Measurements from ENCODE around the gene CYB5R3.

CYB5R3 gene

GRCh38 chr22:42664976-42665831, 16.0 kb upstream of the CYB5R3 start:
- no peak for DNase-seq (ENCODE audit: low read depth, low spot score)
- TF ChIP-seq CTCF (IDR thresholded peaks at IDR 0.05; ENCODE audit: low read depth, low read length): no peak
- in situ Hi-C loops (cut with HindIII; ENCODE audit: low sequenced_read_pairs): no loop called here
- H3K4me3 ChIP-seq (ENCODE audit: low read depth, low read length): no peak overlapping the region

GRCh38 chr22:42661985-42662831, 13.0 kb upstream of the CYB5R3 start:
- H3K4me3 ChIP-seq (ENCODE audit: low read depth, low read length): peak overlapping the region; percentile 56
- TF ChIP-seq CTCF (IDR thresholded peaks at IDR 0.05; ENCODE audit: low read depth, low read length): peak; percentile 87
- in situ Hi-C loops (cut with HindIII; ENCODE audit: low sequenced_read_pairs): no loop called here
- peak; percentile 68 for DNase-seq (ENCODE audit: low read depth, low spot score)

GRCh38 chr22:42656578-42656977, 7.4 kb upstream of the CYB5R3 start:
- in situ Hi-C loops (cut with HindIII; ENCODE audit: low sequenced_read_pairs): no loop called here
- no peak overlapping the region for H3K4me3 ChIP-seq (ENCODE audit: low read depth, low read length)
- no peak for DNase-seq (ENCODE audit: low read depth, low spot score)
- TF ChIP-seq CTCF (IDR thresholded peaks at IDR 0.05; ENCODE audit: low read depth, low read length): no peak

- no peak overlapping the region for H3K4me3 ChIP-seq (ENCODE audit: low read depth, low read length)
- no peak for TF ChIP-seq CTCF (IDR thresholded peaks at IDR 0.05; ENCODE audit: low read depth, low read length)
- in situ Hi-C loops (cut with HindIII; ENCODE audit: low sequenced_read_pairs): no loop called here
- no peak for DNase-seq (ENCODE audit: low read depth, low spot score)
Measured at GRCh38 chr22:42655693-42656092, 6.5 kb upstream of the CYB5R3 start.

GRCh38 chr22:42654436-42655073, 5.4 kb upstream of the CYB5R3 start:
- DNase-seq (ENCODE audit: low read depth, low spot score): no peak
- in situ Hi-C loops (cut with HindIII; ENCODE audit: low sequenced_read_pairs): no loop called here
- TF ChIP-seq CTCF (IDR thresholded peaks at IDR 0.05; ENCODE audit: low read depth, low read length): no peak

GRCh38 chr22:42653999-42654398, 4.8 kb upstream of the CYB5R3 start:
- TF ChIP-seq CTCF (IDR thresholded peaks at IDR 0.05; ENCODE audit: low read depth, low read length): no peak
- no peak overlapping the region for H3K4me3 ChIP-seq (ENCODE audit: low read depth, low read length)
- no peak for DNase-seq (ENCODE audit: low read depth, low spot score)
- in situ Hi-C loops (cut with HindIII; ENCODE audit: low sequenced_read_pairs): no loop called here

More at GRCh38 chr22:42654436-42655073, 5.4 kb upstream of the CYB5R3 start:
- no peak overlapping the region for H3K4me3 ChIP-seq (ENCODE audit: low read depth, low read length)
